ENCODE results near the gene SUPT4H1. TPM values are rescaled to one million over a fixed set of nuclear protein-coding genes. Genes with fewer than 3 reads are reported as not detected.

SUPT4H1 gene
- total RNA-seq, 2 donors from 2014 or later: 44.8 to 70.0 TPM

- intact Hi-C loops (cut with DNase I): no loop called here
- H3K9me3 ChIP-seq: no peaks in the 10 kb centered on the region
- no peak overlapping the region for H3K27ac ChIP-seq
- TF ChIP-seq POLR2AphosphoS5 (IDR thresholded peaks at IDR 0.05): no peak
- TF ChIP-seq POLR2A (IDR thresholded peaks at IDR 0.05): no peak
- TF ChIP-seq CTCF (IDR thresholded peaks at IDR 0.05): no peak
- H3K27me3 ChIP-seq (replicated peaks; ENCODE audit: insufficient read depth): no peaks in the 10 kb centered on the region
- H3K4me1 ChIP-seq (replicated peaks): peaks cover 25% of the 10 kb centered on the region
- no peaks in the 10 kb centered on the region for H3K36me3 ChIP-seq
- no peak for DNase-seq (ENCODE audit: low spot score)
- no peak overlapping the region for H3K4me3 ChIP-seq
- WGBS: 34% methylated on average over 3 of the region's 3 CpGs
Measured at GRCh38 chr17:58381124-58382035, 29.4 kb upstream of the SUPT4H1 start.

- 81% methylated on average over 5 of the region's 5 CpGs for WGBS
- DNase-seq (ENCODE audit: low spot score): no peak
- peaks cover 25% of the 10 kb centered on the region for H3K4me1 ChIP-seq (replicated peaks)
Measured at GRCh38 chr17:58380207-58381123, 28.5 kb upstream of the SUPT4H1 start.

GRCh38 chr17:58379511-58379824 is 27.5 kb upstream of the SUPT4H1 start:
- DNase-seq (ENCODE audit: low spot score): no peak
- Histone ChIP-seq H3K9me3 (no peaks in the 10 kb centered on the region), H3K27ac (no peak overlapping the region), H3K36me3 (no peaks in the 10 kb centered on the region), H3K4me3 (no peak overlapping the region), H3K4me1 (replicated peaks) (peaks cover 25% of the 10 kb centered on the region), H3K27me3 (replicated peaks; ENCODE audit: insufficient read depth) (no peaks in the 10 kb centered on the region)
- WGBS: 71% methylated on average over 3 of the region's 3 CpGs
- TF ChIP-seq CTCF (IDR thresholded peaks at IDR 0.05) (no peak), POLR2AphosphoS5 (IDR thresholded peaks at IDR 0.05) (no peak), POLR2A (IDR thresholded peaks at IDR 0.05) (no peak)
- intact Hi-C loops (cut with DNase I): no loop called here

More at GRCh38 chr17:58380207-58381123, 28.5 kb upstream of the SUPT4H1 start:
- Histone ChIP-seq H3K36me3 (no peaks in the 10 kb centered on the region), H3K27me3 (replicated peaks; ENCODE audit: insufficient read depth) (no peaks in the 10 kb centered on the region), H3K27ac (no peak overlapping the region), H3K4me3 (no peak overlapping the region), H3K9me3 (no peaks in the 10 kb centered on the region)
- intact Hi-C loops (cut with DNase I): no loop called here
- TF ChIP-seq CTCF (IDR thresholded peaks at IDR 0.05) (no peak), POLR2AphosphoS5 (IDR thresholded peaks at IDR 0.05) (no peak), POLR2A (IDR thresholded peaks at IDR 0.05) (no peak)

- H3K9me3 ChIP-seq: no peaks in the 10 kb centered on the region
- peaks cover 21% of the 10 kb centered on the region for H3K4me1 ChIP-seq (replicated peaks)
- 56% methylated on average over 8 of the region's 8 CpGs for WGBS
- intact Hi-C loops (cut with DNase I): no loop called here
- H3K27ac ChIP-seq: no peak overlapping the region
- no peak for TF ChIP-seq CTCF (IDR thresholded peaks at IDR 0.05)
- no peak for TF ChIP-seq POLR2AphosphoS5 (IDR thresholded peaks at IDR 0.05)
- no peak for TF ChIP-seq POLR2A (IDR thresholded peaks at IDR 0.05)
- no peaks in the 10 kb centered on the region for H3K36me3 ChIP-seq
- no peak for DNase-seq (ENCODE audit: low spot score)
- no peaks in the 10 kb centered on the region for H3K27me3 ChIP-seq (replicated peaks; ENCODE audit: insufficient read depth)
- H3K4me3 ChIP-seq: no peak overlapping the region
Measured at GRCh38 chr17:58378733-58379510, 26.9 kb upstream of the SUPT4H1 start.
